HK-2 (cell line): ENCODE data around the gene TNRC6C.
A peak's percentile ranks its signal among the peaks of the same experiment; 100 is the strongest.
"Not testable (repeated sequence)": the region's sequence is repeated elsewhere in the genome, so short reads cannot be mapped to it uniquely, and the experiment has no call there.

Experiments
- DNase-seq: peaks from one replicate; pipeline ENCODE4 v3.0.0-alpha.2; 2018; ENCODE audit not compliant: unreplicated experiment

The TNRC6C gene

DNA sequence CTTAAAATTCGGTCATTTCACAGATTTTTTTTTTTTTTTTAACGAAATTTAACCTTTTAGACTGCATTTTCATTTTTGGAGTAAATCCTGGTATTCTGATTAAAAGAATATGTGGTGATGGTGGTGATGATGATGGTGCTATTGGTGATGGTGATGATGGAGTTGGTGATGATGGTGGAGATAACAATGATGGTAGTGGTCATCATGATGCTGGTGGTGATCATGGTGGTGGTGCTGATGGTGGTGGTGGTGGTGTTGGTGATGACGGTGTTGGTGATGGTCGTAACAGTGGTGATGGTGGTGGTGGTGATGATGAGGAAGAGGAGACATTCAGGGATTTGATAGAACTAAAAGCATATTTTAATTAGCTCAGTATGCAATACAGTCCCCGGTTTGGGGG is 84.0 kb downstream of the TNRC6C start:
- no peak for DNase-seq

DNA sequence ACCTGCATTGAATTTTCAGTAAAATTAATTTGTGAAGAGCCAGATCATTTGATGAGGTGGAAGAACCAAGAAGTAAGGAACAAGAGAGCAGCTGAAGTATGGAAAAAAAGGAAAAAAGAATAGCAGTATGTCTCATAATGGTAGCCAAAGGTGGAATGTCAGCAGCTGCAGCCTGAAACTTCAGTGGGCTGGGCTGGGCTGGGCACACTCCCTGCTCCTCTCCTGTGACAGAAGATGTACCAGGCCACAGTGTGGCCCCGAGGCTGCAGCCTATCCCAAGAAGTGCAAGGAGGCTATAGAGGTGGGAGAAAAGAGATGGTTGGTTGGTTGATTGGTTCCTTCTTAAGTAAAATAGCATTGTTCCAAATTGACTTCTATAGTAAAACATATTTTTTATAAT is 84.5 kb downstream of the TNRC6C start:
- DNase-seq = no peak

DNA sequence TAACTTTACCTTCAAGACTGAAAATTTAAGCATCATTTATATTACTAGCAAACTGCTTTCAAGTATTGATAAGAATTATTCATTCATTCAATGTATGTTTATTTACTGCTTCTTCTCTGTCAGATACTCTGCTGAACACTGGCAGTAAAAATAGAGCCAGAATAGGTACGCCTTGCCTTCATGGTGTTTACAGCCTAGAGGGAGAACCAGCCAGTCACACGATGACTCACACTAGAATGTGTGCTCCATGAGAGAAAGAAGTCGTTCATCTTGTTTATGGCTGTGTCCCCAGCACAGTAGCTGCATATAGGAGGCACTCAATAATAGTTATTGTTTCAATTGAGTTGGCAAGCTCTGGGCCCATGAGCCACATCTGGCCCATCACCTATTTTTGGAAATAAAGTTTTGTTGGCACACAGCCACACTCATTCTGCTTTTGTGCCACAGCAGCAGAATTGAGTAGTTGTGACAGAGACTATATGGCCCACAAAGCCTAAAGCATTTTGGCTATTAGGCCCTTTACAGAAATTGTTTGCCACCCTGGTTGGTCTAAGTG is 85.9 kb downstream of the TNRC6C start:
- no peak for DNase-seq

DNA sequence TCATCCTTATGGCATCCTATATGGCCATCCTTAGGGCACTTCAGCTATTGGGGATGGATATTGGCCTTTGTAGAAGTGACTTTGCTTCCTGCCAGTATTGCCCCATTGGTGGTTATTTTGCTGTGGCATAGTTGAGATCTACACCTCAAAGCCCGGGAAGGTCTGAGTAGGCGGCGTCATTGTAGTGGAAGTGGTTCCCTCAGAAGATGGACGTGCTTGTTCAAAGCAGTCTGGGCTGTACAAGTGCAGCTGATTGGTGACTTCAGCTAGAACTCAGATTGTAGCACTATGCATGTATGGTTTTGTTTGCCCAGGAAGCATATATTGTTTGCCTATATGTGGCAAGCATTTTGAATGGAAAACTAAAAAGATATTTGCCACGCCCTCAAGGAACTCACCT is 86.8 kb downstream of the TNRC6C start:
- DNase-seq = no peak

DNA sequence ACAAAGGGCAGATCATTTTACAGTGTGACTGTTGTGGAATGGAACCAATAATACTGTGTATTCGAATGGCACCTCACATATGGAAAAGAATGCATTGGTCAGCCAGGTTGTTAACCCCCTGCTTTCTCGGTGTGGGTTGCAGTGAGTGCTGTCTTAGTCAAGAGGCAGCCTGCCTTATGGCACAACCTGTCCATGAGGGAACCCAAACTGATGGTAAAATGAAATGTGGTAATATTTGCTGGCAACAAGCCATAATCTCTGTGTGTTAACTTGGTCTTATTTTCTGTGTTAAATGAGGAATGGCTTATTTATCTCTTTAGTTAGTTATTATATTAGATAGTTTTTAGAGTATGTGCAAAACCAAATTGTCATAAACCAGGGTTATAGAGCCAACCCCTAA is 88.4 kb downstream of the TNRC6C start:
- DNase-seq = no peak

DNA sequence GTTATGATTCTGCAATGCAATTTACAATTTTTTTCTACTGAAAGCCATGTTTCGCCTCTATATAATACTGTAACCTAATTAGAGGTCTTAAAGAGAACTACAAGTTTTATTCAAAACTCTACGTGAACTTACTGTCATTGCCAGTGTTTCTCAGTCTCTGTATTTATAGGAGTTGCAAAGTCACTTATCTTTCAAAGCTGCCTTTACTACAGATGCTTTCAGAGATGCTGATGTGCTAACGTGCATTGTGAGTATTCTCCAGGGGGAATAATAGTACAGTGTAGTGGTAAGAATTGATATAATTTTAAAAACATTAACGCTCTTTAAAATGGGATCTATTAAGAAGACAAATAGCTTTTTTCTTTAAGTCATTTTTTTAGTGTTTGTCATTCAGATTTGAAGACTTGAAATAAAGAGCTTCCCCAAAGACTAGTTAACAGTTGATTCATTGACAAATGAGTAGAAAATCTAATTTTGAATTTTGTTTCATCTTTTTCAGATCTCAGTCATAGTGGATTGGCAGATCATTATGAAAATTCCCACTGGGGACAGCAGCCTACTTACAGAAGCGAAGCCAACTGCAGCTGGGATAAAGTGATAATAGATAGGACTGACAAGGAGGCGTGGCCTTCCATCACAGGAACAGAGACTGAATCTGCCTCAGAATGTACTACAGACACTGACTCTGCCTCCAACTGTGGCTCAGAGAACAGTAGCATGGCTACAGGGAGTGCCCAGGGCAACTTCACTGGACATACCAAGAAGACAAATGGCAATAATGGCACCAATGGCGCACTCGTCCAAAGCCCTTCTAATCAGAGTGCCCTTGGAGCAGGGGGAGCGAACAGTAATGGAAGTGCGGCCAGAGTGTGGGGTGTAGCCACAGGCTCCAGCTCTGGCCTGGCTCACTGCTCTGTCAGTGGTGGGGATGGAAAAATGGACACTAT is 90.1 kb downstream of the TNRC6C start:
- no peak for DNase-seq

DNA sequence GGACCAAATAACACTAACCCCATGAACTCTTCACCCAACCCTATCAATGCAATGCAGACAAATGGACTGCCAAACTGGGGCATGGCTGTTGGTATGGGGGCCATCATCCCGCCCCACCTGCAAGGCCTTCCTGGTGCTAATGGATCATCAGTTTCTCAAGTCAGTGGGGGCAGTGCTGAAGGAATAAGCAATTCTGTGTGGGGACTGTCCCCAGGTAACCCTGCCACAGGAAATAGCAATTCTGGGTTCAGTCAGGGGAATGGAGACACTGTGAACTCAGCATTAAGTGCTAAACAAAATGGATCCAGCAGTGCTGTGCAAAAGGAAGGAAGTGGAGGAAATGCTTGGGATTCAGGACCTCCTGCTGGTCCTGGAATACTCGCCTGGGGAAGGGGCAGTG is 91.1 kb downstream of the TNRC6C start:
- DNase-seq = no peak

DNA sequence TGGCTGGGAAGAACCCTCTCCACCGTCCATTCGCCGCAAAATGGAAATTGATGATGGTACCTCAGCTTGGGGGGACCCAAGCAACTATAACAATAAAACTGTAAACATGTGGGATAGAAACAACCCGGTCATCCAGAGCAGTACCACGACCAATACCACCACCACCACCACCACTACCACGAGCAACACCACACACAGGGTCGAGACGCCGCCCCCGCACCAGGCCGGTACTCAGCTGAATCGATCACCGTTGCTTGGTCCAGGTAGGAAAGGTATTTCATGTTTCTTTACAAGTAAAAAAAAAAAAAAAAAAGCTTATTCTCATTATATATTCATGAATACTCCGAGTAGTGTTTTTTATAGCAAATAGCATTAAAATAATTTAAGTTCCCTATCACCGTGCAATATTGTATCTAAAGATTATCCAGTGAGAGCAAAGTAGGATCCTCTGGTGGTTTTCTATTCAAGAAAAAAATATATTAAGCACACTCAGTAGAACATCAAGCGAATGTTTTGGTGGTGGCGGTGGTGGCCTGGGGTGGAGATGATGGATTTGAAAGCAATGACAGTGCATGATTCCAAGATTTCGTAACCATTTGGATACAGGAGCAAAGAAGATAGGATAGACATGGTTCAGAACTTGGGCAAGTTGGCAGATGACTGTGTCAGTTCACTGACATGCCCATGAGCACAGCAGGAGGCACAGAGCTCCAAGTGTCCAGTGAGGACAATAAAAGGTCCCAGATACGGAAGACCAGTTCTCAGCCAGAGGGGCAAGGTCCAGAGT is 92.9 kb downstream of the TNRC6C start:
- no peak for DNase-seq

DNA sequence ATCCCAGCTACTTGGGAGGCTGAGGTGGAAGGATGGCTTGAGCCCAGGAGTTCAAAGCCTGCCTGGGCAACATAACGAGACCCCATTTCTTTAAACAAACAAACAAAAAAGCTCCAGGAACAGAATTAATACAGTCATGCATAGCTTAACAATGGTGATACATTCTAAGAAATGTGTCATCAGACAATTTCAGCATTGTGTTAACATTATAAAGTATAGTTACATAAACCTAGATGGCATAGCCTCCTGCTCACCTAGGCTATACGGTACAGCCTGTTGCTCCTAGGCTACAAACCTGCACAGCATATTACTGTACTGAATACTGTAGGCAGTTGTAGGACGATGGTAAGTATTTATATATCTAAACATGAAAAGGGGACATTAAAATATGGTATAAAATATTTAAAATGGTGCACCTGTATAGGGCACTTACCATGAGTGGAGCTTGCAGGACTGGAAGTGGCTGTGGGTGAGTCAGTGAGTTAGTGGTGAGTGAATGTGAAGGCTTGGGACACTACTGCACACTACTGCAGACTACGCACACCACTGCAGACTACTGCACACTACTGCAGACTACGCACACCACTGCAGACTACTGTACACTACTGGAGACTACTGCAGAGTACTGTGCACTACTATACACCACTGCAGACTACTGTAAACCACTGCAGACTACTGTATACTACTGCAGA is 95.4 kb downstream of the TNRC6C start:
- DNase-seq = no peak

DNA sequence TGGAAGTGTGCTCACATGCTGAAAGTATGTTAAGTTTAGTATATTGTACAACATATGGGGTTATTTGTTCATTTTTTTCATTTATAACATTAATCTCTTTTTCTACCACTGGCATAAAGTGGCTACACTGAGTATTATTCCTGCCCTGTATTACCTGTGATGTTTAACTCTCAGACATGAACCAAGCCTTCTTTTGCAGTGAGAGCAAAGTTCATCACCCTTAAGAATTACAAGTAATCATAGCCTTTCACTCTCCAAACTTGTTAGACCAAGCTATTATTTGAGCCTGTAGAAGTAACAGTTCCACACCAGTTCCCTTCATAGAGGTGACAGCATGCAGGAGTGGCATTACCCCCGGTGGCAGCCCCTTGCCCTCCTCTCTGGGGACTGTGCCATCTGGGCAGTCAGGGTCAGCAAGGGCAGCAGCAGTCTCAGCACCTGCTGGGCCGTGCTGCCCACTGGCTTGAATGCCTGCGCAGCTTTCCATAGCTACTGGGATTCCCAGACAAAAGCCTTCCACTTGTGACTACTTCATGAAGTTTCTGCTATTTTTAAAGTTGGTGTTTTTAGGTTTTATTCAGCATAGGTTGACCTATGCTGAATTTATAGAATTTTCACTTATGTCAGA is 98.7 kb downstream of the TNRC6C start:
- DNase-seq = no peak

DNA sequence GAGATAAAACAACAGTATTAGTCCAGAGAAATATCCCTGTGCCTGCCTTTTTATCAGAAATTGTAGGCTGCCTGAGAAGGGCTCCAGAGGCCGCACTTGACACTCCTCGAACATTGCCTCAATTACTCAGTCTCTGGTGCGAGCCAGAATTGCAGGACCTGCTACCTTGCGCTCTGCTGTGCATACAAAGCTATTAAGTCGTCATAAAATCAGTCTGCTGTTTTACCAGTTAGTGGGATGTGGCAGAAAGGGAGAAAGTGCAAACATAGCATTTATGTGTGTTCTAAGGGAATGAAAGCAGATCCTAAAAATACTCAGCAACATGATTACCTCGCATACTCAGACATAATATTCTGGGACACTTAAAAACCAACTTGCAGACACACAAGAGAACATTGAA is 99.5 kb downstream of the TNRC6C start:
- DNase-seq = no peak

DNA sequence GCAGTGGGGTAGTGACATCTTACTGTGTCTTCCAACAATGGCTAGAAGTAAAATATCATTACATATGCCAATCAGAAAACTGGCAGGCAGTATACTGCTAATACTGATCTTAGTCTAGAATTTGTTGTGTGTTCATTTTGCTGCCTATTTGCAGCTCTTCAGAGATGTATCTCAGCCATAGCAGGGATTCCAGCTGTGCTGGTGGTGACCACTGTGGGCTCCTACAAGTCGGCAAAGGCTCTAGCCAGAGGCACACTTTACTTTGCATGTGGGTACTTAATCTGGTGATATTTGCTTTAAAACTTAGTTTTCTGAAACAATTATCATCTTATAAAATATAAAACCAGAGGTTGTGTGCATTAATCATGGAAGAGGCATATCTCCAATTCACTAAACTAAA is 100.1 kb downstream of the TNRC6C start:
- DNase-seq = no peak

DNA sequence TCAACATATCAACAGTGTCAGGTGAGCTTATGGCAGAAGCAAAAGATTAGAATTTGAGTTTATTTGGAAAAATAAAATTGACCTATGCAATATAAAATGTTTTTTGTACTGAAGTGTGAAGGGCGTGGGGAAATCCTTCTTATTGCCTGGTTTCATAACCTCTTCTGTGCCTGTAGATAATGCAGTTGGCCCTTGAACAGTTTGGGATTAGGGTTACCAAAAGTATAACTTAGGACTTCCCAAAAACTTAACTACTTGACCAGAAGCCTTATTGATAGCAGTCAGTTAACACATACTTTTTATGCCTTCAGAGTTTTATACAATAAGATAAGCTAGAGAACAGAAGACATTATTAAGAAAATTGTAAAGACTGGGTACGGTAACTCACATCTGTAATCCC is 104.1 kb downstream of the TNRC6C start:
- DNase-seq = no peak

DNA sequence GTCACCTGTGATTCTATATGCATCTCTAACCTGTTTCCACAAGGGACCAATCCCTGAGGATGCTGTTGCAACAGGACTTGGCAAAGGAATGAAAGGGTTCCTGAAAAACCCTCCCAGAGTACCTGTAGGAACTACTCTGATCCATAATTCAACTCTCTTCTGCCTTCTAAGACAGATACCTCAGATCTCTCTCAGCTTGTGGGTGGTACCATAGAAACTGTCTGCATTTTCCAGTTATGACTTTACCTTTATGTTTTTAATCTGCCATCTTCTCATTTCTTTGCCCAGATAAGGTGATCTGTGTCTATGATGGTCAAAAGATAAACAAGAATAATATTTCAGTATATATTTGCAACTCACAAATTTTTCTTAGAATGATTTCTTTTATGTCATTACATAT is 105.0 kb downstream of the TNRC6C start:
- DNase-seq = no peak

DNA sequence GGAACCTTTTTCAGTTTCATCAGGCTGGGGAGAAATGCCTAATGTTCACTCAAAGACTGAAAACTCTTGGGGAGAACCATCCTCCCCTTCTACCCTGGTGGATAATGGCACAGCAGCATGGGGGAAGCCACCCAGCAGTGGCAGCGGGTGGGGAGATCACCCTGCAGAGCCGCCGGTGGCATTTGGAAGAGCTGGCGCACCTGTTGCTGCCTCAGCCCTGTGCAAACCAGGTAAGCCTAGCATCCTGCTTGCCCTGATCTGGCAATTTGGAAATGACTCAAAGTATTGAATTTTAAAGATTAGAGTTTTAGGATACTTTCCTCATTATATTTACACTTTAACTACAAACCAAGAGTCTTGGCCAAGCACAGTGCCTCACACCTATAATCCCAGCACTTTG is 106.2 kb downstream of the TNRC6C start:
- DNase-seq = no peak

DNA sequence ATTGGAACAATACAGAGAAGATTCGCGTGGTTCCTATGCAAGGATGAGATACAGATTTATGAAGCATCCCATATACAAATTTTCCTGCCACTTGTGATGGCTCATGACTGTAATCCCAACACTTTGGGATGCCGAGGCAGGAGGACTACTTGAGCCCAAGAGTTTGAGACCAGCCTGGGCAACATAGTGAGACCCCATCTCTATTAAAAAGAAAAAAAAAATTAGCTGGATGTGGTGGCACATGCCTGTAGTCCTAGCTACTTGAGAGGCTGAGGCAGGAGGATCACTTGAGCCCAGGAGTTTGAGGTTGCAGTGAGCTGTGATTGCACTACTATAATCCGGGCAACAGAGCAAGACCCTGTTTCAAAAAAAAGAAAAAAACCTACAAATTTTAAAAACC is 108.5 kb downstream of the TNRC6C start:
- not testable (repeated sequence) for DNase-seq

DNA sequence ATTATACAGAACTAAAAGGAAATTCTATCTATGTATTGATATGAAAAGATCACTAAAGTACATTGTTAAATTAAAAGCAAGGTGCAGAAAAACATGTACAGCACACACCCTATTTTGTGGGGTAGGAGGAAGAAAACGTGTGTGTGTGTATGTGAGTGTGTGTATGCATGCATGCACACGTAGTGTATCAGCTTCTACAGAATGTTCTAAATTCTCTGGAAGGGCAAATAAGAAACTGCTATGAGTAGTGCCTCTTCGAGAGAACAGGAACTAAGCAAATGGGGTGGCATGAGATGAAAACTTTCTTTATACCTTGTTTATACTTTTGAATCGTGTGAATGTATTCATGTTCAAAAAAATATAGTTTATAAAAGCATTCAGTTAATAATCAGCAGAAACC is 111.2 kb downstream of the TNRC6C start:
- DNase-seq = no peak

DNA sequence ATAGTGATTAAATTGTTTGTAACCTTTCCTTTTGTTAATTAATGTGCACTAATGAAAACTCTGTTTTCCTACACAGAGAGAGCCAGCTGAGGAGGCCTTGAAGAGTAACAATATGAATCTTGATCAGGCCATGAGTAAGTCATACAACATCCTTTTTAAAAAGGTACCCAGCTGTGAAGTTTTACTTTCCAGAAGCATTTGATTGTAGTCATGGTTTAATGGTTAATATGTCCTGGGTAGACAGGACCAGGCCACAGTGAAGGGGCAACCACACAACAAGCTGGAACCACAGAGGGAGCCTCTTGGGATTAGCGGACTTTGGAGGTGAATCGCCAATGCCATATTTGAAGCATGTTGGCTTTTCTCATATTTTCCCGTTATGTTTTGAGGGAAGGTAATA is 114.5 kb downstream of the TNRC6C start:
- peak; percentile 46 for DNase-seq

DNA sequence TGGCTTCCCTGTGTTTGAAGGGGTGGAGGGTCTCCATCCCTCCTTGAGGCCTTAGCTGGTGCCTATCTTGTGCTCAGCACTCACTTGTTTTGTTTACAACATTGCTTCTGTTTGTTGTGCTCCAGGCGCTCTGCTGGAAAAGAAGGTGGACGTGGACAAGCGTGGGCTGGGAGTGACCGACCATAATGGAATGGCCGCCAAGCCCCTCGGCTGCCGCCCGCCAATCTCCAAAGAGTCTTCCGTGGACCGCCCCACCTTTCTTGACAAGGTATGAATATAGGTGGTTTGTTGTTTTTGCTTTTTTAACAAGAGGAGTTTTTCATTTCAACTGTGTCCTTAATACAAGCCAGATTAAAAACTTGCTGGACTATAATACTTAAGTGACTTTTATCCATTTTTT is 116.5 kb downstream of the TNRC6C start:
- DNase-seq = no peak

DNA sequence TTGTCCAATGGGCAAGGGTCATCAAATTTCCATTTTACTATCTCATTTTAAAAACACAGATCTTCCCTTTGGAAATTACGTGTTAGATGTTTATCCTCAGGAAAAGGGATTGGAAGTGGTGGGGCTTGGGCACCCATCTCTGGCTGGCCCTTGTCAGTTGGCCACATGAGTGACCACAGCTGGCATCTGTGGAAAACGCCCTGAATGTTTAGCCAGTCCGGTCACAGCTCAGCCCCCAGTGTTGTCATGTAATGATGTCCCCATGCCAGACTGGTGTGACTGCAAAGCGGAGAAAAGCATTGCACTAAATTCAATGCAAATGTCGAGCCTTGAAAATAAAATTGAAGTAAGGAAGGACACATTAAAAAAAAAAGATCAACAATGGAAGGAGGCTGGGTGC is 117.0 kb downstream of the TNRC6C start:
- no peak for DNase-seq

DNA sequence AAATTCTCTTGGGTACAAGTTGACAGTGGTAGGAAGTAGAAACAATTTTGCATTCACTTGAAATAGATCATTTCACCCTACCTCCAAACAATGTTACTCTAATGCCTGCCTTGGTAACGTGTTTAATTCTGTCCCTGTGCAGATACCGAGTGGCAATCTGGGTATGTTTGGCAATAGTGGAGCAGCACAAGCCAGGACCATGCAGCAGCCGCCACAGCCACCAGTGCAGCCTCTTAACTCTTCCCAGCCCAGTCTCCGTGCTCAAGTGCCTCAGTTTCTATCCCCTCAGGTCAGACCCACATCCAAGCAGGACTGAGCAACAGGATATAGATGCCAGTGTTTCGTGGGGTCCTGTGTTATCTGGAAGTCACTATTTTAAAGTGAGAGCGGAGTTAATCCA is 120.8 kb downstream of the TNRC6C start:
- DNase-seq = no peak

DNA sequence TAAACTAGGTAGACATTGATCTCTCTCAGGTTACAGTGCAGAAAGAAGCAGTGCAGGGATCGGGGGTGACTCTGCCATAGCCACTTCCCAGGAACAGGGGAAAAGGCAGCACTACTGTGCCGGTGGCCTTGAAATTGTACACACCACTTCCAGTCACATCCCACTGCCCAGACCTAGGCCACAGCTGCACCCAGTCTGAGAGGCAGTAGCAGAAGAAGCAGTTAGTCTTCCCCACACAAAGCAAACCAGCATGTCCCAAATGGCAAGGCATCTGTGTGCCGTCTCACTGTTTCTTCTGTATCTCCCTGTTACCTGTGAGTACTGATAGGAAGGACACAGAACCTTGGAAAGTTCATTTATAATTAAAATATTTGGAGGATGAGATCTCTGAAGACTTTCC is 123.0 kb downstream of the TNRC6C start:
- no peak for DNase-seq
